ENCODE data around the gene NOTCH2.
A peak's percentile ranks its signal among the peaks of the same experiment; 100 is the strongest.
"Not testable (repeated sequence)": the region's sequence is repeated elsewhere in the genome, so short reads cannot be mapped to it uniquely, and the experiment has no call there.

NOTCH2 gene

GRCh38 chr1:120069067-120069919 is at the start of gene NOTCH2:
Gene NOTCH2 (minus strand): TSS chr1:120069662. CDS start chr1:120069406, 256 bp downstream.
- H3K4me3 ChIP-seq (ENCODE audit: low read depth, low read length) = peak within 1 kb of the TSS; percentile 60

GRCh38 chr1:120117371-120118177 is 48.1 kb upstream of the NOTCH2 start:
- not testable (repeated sequence) for H3K4me3 ChIP-seq (ENCODE audit: low read depth, low read length)

- H3K4me3 ChIP-seq (ENCODE audit: low read depth, low read length) = not testable (repeated sequence)
These were observed 46.6 kb upstream of the NOTCH2 start for GRCh38 chr1:120116094-120116493.

- H3K4me3 ChIP-seq (ENCODE audit: low read depth, low read length) = not testable (repeated sequence)
These were observed 43.7 kb upstream of the NOTCH2 start for GRCh38 chr1:120113134-120113533.

GRCh38 chr1:120112212-120112611 is 42.8 kb upstream of the NOTCH2 start:
- H3K4me3 ChIP-seq (ENCODE audit: low read depth, low read length) = not testable (repeated sequence)

GRCh38 chr1:120111771-120112170 is 42.3 kb upstream of the NOTCH2 start:
- not testable (repeated sequence) for H3K4me3 ChIP-seq (ENCODE audit: low read depth, low read length)

GRCh38 chr1:120111008-120111407 is 41.5 kb upstream of the NOTCH2 start:
- not testable (repeated sequence) for H3K4me3 ChIP-seq (ENCODE audit: low read depth, low read length)

- H3K4me3 ChIP-seq (ENCODE audit: low read depth, low read length) = not testable (repeated sequence)
These were observed 40.2 kb upstream of the NOTCH2 start for GRCh38 chr1:120109656-120110055.

GRCh38 chr1:120109180-120109579 is 39.7 kb upstream of the NOTCH2 start:
- not testable (repeated sequence) for H3K4me3 ChIP-seq (ENCODE audit: low read depth, low read length)

- not testable (repeated sequence) for H3K4me3 ChIP-seq (ENCODE audit: low read depth, low read length)
These were observed 35.8 kb upstream of the NOTCH2 start for GRCh38 chr1:120105288-120105687.

- H3K4me3 ChIP-seq (ENCODE audit: low read depth, low read length) = not testable (repeated sequence)
These were observed 34.3 kb upstream of the NOTCH2 start for GRCh38 chr1:120103768-120104167.

- H3K4me3 ChIP-seq (ENCODE audit: low read depth, low read length) = not testable (repeated sequence)
These were observed 32.1 kb upstream of the NOTCH2 start for GRCh38 chr1:120101593-120101992.

- not testable (repeated sequence) for H3K4me3 ChIP-seq (ENCODE audit: low read depth, low read length)
These were observed 31.1 kb upstream of the NOTCH2 start for GRCh38 chr1:120100590-120100989.

GRCh38 chr1:120098986-120099759 is 29.7 kb upstream of the NOTCH2 start:
- not testable (repeated sequence) for H3K4me3 ChIP-seq (ENCODE audit: low read depth, low read length)

- H3K4me3 ChIP-seq (ENCODE audit: low read depth, low read length) = not testable (repeated sequence)
These were observed 27.6 kb upstream of the NOTCH2 start for GRCh38 chr1:120096981-120097545.

GRCh38 chr1:120093548-120094181 is 24.2 kb upstream of the NOTCH2 start:
- not testable (repeated sequence) for H3K4me3 ChIP-seq (ENCODE audit: low read depth, low read length)

GRCh38 chr1:120092232-120093218 is 23.1 kb upstream of the NOTCH2 start:
- H3K4me3 ChIP-seq (ENCODE audit: low read depth, low read length) = not testable (repeated sequence)

GRCh38 chr1:120090830-120091229 is 21.4 kb upstream of the NOTCH2 start:
- H3K4me3 ChIP-seq (ENCODE audit: low read depth, low read length) = not testable (repeated sequence)

- H3K4me3 ChIP-seq (ENCODE audit: low read depth, low read length) = not testable (repeated sequence)
These were observed 18.5 kb upstream of the NOTCH2 start for GRCh38 chr1:120087959-120088358.

Data from WI38 (cell line).